Measurements from ENCODE around the gene BSPRY.

DNA sequence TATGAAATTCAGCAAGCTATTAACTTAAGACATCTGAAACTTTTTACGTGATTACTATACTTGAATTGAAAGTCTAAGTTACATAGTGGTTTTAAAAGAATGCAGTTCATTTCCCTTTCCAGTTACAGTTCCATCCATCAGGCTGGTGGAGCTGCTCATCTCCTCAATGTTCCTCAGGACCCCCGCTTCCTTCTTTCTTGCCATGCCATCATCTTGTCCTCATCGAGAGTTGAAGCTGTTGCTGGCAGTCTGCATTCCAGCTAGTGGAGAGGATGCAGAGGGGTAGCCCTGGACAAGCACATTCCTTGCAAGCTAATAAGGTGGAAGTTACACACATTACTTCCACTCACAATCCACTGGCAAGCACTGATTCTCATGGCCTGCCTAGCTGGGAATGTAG lies 37.4 kb upstream of the BSPRY start:
- TF ChIP-seq CTCF (IDR thresholded peaks at IDR 0.05; ENCODE audit: poor library complexity) = no peak
- no peak for TF ChIP-seq EZH2phosphoT487 (IDR thresholded peaks at IDR 0.05; ENCODE audit: low read depth, severe bottlenecking, unreplicated experiment)
- TF ChIP-seq EZH2 (IDR thresholded peaks at IDR 0.05; ENCODE audit: borderline replicate concordance) = no peak
